Skin of body (tissue), 2 donors: Measurements from ENCODE around the gene TSPAN8. TPM values are rescaled to one million over a fixed set of nuclear protein-coding genes. Genes with fewer than 3 reads are reported as not detected.
"Not testable (repeated sequence)": the region's sequence is repeated elsewhere in the genome, so short reads cannot be mapped to it uniquely, and the experiment has no call there.

Experiments used
- DNase-seq: peaks from one replicate; lab custom pipeline; 2025; lab: John Stamatoyannopoulos, UW
- total RNA-seq: library from RNA; depleted of rRNA; stranded (reverse); fragments of >200 nt; gene quantifications from one replicate; pipeline ENCODE4 v1.2.3, GENCODE V29; 2014

The TSPAN8 gene
- 3.7 TPM for total RNA-seq

DNA sequence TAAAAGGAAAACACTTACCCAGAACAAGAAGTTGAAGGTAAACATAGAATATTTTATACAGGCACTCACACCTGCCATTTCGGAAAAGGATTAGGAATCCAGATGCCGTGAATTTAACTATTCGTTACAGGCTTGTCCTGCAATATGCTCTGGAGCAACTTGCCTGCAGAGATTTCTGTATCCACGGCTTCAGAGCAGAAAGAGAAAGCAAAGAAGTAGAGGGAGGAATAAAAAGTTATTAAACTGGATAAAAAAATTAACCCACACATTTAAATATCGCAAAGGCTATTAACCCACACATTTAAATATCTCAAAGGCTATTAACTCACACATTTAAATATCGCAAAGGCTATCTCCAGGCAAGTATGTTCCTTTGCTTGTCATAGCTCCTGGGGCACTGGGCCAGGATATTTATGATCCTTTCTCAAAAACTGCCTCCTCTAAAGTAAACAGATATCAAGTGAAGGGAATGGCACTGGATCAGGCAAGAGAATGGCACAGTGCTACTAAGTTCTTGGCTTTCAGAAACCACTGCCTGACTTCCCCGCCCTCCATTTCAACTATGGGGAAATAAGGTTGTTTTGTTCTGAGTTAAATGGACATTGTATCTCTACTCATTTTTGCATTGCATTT is at the start of gene TSPAN8:
TSPAN8 (minus strand) TSS at position 399 of the 633 bp plus-strand sequence; CDS start at position 78, 321 bp downstream.
- DNase-seq, result no peak

DNA sequence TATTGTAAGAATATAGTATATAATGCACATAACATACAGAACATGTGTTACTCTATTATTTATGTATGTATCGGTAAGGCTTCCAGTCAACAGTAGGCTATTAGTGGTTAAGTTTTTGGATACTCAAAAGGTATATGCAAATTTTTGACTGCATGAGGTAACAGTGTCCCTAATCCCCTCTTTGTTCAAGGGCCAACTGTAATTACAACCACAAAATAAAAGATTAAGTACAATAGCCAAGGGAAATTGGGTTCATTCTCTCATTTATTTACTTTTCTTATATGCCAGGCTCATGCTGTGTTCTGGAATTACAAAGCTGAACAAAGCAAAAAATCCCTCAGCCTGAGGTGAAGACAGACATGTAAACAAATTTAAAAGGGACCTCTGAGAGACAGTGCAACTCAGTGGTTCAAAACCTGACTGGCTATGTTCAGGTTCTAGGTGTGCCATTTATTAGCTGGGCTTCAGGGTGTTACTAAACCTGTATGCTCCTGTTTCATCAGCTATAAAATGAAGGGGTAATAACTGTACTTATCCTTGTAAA is 43.4 kb upstream of the TSPAN8 start:
- DNase-seq, result no peak

DNA sequence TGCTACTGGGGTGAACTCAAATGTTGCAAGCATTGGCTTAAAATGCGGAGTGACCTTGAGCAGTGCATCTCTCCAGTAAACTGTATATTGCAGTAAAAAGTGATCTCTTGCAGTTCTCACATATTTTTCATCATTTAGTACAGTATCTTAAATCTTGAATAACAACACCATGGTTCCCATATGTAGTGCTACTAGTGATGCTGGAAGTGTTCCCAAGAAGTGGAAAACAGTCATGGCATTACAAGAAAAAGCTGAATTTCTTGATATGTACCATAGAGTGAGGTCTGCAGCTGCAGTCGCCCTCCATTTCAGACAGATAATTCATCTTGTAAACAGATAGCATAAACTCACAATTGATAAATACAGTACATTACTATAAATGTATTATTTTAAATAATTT is 42.9 kb upstream of the TSPAN8 start:
- no peak for DNase-seq

DNA sequence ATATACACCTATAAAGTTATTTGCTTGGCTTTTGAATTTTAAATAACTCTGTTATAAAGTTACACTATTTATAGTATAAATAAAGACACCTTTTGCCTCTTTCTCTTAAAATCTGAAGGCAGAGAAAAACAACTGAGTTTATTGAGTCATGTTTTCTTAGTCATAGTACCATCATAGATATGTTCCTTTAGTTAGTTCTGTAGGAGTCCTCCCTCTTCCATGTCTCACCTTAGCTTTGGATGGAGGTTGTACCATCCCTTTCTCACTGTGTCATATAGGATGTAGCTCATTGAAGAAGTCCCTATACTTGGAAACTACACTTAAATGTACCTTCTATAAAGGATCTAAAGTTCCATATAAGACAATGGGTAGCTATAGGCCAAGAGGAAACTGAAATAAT is 39.7 kb upstream of the TSPAN8 start:
- DNase-seq, result no peak

DNA sequence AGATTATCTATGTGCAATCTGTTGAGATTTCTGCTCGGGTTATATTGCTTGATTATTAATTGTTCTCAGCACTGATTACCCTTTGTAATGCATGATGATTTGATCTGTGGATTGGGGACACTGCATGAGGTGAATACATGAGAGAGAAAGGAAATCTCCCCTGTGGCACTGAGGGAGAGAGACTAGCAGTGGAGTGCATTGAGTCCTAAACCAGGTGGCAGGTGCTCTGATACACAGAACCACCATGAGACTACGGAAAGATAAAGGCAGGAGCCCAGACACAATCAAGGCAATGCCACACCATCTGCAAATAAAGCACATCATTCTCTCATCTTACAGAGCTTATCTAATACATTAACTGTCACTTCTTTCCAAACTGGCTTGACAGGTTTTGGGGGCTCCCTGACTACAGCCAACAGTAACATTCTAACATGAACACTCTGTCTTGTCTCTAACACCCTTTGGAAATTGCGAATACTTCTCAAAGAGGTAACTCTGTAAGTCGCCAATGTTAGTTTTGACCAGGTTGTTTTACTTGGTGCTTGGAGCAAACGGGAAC is 37.6 kb upstream of the TSPAN8 start:
- DNase-seq, result no peak

DNA sequence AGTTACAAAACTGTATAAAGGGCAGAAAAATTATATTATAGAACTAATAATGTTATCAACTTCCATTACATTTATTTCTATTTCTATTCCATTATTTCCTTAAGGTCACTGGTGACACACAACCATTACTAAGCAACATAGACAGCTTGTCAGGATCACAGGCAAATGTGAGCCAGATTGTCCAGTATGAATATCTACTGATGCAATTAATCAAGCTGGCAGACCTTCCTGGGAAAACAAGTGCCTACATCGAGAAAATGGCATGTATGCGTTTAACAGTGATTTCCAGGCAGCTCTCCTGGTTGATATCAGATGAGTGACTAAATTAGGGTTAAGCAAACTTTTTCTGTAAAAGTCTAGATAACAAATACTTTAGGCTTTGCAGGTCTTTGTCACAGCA is 36.9 kb upstream of the TSPAN8 start:
- DNase-seq, result no peak

DNA sequence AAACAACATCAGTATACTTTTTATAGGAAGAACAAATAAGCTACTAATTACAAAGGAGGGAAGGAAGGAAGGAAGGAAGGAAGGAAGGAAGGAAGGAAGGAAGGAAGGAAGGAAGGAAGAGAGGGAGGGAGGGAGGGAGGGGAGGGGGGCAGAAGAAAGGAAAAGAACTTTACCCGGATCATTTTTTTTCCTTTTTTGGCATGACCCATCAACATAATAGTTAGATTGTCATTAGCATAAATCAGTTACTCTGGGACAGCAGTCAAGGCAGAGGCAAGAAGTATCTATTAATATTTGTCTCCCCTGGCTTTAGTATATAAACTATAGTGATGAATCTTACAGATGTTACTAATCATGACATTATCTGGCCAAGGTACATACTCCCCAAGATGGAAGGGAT is 35.2 kb upstream of the TSPAN8 start:
- DNase-seq, result no peak

DNA sequence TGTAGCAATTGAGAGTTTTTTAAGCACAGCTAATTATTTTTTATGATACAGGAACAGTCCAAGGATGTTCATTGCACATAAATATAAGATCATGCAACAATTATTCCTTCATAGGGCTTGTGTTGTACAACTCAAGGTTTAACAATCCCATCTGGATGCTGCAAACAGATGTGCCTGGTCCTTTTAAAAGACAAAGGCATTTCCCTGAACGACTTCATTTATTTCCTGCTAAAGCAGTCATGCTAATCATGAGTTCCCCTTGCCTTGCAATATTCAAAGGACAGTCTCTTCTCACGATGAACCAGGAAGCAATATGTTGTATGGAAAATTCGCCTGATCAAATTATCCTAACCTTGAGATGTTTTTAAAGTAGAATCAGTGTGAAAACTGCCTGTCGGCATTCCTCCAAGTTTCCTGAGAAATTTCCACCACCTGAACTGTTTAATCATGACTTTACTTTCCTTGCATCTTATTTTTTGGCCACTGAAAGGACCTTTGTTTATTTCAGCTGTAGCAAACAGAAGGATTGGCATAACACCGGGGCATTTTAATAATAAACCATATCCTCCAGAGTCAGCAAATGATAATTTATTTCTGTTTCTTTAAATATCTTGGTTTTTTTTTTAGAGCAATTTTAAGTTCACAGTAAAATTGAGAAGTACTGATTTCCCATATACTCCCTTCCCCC is 33.9 kb upstream of the TSPAN8 start:
- no peak for DNase-seq

DNA sequence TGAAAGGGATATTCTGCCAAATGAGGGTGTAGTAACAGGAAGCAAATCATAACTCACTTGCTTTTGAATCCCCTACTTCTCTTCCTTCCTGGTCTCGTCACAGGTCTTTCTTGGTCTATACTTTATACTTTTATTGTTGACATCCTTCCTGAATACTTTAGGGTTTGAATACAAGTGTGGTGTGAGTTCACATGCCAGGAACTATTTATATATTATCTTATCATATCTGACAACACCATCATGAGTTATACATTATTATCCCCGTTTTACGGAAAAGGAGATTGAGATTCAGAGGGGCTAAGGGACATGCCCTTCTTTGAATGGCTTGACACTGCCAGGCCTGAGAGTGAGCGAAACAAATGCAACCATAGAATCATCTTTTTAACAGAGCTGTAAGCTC is 33.0 kb upstream of the TSPAN8 start:
- DNase-seq, result no peak

DNA sequence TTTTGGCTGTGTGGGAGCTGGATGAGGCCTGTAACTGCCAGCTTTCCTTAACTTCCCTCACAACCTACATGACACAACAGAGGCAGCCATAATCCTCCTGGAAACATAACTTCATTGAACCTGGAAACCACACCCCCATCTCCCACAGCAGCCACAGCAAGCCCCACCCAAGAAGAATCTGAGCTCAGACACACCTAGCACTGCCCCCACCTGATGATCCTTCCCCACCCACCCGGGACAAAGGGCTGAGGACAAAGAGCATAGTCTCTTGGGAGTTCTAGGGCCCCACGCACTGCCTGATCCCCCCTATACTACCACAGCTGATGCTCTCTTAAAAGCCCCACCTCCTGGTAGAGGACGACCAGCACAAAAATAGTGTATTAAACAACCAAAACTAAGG is 29.6 kb upstream of the TSPAN8 start:
- no peak for DNase-seq

DNA sequence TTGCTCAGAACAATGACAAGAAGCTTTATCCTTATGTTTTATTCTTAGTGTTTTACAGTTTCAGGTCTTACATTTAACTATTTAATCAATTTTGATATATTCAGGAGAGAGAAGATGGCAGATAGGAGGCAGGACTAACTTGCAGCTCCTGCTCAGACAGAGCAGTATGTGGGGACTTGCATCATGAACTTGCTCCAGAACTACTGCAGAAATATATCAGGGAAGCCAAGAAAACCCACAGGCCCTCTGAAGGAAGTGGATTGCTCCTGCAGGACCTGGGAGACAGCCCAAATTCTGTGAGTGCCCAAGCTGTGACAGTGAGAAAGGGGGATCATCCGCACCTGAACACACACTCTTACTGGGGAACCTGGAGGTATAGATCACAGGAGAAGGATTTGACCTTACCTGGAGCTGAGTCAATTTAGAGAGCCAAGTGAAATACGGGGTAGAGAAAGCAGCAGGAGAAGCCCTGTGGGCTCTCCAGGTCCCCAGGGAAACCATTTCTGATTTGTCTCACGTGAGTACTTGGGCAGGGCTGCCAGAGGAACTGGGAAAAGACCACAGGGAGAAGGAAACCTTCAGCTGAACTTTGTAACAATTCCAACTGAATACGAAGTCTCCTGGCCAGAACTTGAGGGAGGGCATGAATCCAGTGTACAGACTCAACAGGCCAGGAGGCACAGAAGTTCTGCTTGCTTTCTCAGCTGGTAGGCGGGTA is 28.9 kb upstream of the TSPAN8 start:
- DNase-seq, result no peak

DNA sequence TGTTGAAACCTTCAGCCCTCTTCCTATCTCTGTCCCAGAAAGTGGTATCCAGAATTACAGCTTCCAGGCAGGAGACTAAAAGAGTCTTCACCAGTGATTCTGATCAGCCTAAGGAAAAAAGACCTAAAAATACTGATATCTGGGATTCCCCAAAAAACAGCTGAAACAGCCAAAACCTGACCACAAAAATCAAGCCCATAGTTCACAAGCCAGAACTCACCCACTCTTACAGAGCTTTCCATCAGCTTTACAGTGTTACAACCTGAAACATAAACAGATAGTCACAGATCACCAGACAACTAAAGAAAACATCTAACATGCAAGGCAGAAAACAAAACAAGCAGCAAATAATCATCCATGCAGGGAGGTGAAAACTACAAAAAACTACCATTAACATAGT is 26.0 kb upstream of the TSPAN8 start:
- DNase-seq, result no peak

DNA sequence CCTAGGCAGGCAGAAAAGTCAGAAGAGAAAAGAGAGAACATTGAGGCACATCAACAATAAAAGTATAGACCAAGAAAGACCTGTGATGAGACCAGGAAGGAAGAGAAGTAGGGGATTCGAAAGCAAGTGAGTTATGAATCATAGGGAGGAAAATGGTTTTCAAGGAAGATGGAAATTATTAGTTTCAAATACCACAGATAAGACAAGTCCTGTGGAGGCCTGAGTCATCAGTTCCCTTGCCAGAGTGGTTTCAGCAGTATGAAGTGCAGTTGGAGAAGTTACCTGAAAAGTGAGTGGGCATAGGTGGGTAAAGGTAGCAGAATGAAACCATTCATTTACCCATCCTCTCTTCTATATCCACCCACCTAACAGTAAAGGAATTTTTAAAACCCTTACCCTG is 25.2 kb upstream of the TSPAN8 start:
- no peak for DNase-seq

DNA sequence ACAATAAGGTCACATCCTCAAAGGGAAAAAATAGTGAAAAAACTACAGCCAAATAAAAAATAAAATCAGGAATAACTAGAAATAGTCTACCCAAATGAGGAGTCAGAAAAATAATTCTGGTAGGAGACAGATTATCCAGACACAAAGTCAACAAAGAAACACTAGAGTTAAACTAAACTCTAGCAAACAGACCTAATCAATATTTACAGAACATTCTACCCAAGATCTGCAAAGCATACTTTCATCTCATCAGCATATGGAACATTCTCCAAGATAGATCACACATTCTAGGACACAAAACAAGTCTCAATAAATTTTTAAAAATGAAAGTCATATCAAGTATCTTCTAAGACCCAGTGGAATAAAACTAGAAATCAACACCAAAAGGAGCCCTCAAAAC is 20.4 kb upstream of the TSPAN8 start:
- DNase-seq, result no peak

DNA sequence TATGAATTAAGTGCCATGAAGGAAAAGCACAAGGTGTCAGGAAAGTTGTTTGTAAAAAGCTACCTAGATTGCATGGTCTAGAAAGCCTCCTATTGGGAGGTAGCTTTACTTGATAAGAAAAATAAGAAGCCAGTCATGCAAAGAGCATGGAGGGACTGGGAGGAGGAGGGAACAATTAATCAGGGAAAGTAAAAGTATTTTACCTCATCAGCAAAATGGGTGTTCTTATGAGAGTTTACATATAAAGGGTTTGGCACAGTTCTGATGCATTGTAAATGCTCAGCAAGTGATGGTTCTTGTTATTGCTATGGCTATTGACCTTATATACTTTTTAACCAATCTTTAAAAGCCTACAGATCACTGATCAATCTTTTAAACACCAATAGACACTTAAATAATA is 17.0 kb upstream of the TSPAN8 start:
- no peak for DNase-seq

DNA sequence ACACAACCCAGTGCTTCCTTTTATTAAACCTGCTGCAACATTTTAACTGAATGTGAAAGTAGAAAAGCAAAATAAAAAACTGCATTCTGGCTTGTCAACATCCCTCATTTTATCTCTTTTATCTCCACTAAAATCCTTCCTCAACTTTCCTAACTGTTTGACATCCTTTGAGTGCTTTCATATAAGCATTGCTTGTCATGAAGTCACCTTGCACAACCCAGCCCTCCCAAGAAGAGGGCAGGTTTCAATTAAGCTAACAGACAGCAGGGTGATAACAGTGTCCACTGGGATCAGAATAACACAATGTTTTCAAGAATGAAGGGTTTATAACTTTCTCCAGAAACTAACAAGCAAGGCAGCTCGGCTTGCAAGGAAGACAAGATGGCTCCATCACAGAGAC is 16.3 kb upstream of the TSPAN8 start:
- no peak for DNase-seq

DNA sequence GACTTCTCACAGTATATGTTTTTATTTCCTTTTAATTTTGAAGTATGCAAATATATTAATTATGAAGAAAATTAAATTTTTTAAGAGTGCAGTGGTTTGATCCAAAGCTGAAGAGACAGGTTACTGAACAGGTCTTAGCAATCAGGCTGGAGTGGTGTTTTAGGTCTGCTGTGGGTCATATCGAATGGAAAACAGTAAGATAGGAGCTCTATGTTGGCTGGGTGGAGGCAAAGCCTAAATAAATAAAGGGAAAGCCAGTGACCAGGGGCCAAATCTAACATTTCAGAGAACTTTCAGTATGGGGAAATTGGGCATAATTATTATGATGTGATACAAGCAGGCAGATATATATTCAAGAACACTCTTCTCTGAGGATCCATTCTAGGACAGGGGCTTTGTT is 12.7 kb upstream of the TSPAN8 start:
- DNase-seq, result no peak

DNA sequence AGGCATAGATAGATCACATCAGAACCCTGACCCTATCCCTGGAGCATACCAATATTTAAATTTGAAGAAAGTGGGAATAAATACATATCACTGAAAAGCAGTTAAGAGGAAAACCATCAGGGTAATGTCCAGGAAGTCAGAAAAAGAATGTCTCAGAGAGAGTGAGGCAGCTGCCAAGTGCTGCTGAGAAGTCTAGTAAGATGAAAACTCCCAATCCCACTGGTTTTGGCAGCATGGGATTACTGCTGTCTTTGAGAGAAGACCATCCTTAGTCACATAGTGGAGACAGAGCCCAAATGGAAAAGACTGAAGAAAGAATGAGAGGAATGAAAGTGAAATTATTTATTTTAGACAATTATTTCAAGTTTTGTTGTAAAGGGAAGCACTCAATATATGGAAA is 11.5 kb upstream of the TSPAN8 start:
- no peak for DNase-seq

DNA sequence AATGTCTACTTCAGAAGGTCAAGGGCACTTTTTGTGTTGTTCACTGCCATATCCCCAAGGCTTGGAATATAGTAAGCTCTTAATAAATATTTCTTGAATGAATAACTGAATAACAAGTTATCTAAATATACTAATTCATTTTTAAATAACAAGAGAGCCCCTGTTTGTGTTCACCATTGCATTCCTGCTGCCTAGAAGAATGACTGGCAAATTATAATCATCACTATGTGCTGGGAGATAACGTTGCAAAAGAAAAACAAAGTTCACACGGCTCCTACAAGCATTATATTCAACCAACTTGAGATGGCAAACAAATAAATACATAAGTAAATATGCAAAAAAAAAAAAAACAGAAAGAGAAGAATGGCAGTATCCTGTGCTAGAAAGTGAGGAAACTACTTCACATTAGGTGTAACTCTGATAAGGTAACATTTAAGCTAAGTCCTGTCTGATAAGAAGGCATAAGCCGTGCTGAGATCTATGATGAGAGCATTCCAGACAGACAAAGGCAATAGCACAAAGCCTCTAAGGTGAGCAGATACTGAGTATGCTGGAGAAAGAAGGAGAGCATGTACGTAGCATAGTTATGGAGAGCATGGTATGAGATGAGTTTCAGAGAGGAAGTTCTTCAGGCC is 9.2 kb upstream of the TSPAN8 start:
- no peak for DNase-seq

DNA sequence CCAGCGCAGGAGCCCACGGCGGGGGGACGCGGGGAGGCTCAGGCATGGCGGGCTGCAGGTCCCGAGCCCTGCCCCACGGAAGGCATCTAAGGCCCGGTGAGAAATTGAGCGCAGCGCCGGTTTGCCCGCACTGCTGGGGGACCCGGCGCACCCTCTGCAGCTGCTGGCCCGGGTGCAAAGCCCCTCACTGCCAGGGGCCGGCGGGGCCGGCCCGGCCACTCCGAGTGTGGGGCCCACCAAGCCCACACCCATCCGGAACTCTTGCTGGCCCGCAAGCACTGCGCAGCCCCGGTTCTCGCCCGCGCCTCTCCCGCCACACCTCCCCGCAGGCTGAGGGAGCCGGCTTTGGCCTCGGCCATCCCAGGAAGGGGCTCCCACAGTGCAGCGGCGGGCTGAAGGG is 8.5 kb upstream of the TSPAN8 start:
- no peak for DNase-seq

DNA sequence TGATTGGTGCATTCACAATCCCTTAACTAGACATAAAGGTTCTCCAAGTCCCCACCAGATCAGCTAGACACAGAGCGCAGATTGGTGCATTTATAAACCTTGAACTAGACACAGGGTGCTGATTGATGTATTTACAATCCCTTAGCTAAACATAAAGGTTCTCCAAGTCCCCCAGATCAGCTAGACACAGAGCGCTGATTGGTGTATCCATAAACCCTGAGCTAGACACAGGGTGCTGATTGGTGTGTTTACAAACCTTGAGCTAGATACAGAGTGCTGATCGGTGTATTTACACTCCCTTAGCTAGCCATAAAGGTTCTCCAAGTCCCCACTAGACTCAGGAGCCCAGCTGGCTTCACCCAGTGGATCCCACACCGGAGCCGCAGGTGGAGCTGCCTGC is 8.0 kb upstream of the TSPAN8 start:
- not testable (repeated sequence) for DNase-seq
